ENCODE data around the gene SYT15.
"Not testable (repeated sequence)": the region's sequence is repeated elsewhere in the genome, so short reads cannot be mapped to it uniquely, and the experiment has no call there.

The SYT15 gene

GRCh38 chr10:46617134-46617533 is 38.2 kb downstream of the SYT15 start:
- H3K4me1 Mint-ChIP-seq (ENCODE audit: low read depth): peaks cover 18% of the 10 kb centered on the region
- intact Hi-C loops (cut with micrococcal nuclease); H3K27me3 Mint-ChIP-seq; H3K36me3 Mint-ChIP-seq (ENCODE audit: low read depth); H3K4me3 Mint-ChIP-seq: not testable (repeated sequence)
- H3K9me3 Mint-ChIP-seq: peaks cover 15% of the 10 kb centered on the region
- peak overlapping the region; percentile 77 for H3K27ac Mint-ChIP-seq

- H3K36me3 Mint-ChIP-seq (ENCODE audit: low read depth); H3K4me3 Mint-ChIP-seq; H3K27me3 Mint-ChIP-seq; intact Hi-C loops (cut with micrococcal nuclease): not testable (repeated sequence)
- Mint-ChIP-seq H3K4me1 (ENCODE audit: low read depth) (peaks cover 18% of the 10 kb centered on the region), H3K27ac (peak overlapping the region; percentile 78), H3K9me3 (peaks cover 15% of the 10 kb centered on the region)
Measured at GRCh38 chr10:46617913-46618312, 39.0 kb downstream of the SYT15 start.

DNA sequence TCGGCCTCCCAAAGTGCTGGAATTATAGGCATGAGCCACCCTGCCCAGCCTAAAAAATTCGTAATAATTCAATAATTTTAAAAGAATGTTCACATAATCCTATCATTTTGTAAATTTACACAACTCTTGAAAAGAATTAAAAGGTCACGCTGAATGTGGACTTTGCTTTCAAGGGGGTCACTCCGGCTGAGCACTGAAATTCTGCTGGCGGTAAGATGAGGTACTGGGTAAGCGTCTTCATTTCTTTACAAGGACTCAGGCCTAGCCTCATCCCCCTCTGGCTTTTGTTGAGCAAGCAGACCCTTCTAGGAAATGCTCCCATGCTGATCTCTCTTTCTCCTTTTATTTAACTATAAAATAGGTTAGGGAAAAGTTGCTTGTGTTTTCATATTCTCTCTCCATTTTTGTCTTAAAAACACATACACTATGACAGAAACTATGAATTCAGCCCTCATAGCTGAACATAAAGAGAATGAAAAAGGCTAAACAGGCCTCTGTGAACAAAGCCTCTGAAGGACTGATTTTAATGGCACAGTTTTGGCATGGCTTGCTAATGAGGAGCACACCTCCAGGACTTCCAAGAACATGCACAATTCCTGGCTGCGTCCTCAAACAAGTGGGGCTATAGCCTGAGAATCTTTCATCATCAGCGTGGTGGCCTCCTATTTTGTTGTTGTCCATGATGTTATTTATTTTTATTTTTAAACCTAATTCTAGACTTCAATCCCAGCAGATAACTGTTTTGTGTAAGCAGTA is 45.1 kb downstream of the SYT15 start:
- intact Hi-C loops (cut with micrococcal nuclease); H3K4me3 Mint-ChIP-seq: not testable (repeated sequence)

GRCh38 chr10:46629805-46630204 is 50.9 kb downstream of the SYT15 start:
- H3K4me1 Mint-ChIP-seq (ENCODE audit: low read depth); H3K4me3 Mint-ChIP-seq; intact Hi-C loops (cut with micrococcal nuclease); H3K27me3 Mint-ChIP-seq; H3K27ac Mint-ChIP-seq; H3K36me3 Mint-ChIP-seq (ENCODE audit: low read depth); H3K9me3 Mint-ChIP-seq: not testable (repeated sequence)

More for the DNA sequence above, 45.1 kb downstream of the SYT15 start:
- not testable (repeated sequence) for H3K36me3 Mint-ChIP-seq (ENCODE audit: low read depth); H3K27me3 Mint-ChIP-seq; H3K4me1 Mint-ChIP-seq (ENCODE audit: low read depth); H3K27ac Mint-ChIP-seq; H3K9me3 Mint-ChIP-seq

DNA sequence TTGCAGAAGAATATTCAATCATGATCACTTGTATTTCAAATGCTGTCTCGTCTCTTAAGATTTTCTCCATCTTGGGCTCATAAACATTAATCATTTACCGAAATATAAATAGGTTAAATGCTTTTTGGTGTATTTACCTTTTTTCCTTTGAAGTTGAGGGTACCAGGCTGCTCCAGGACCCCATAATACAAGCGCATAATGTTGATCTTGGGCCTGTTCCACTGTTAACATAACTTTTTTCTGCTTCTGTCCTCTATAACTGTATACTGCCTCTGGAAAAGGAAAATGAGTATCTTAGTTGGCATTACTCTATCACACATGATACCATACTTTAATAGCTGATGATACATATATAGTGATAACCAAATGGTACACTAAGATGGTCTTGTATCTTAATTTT is 51.9 kb downstream of the SYT15 start:
- intact Hi-C loops (cut with micrococcal nuclease); H3K36me3 Mint-ChIP-seq (ENCODE audit: low read depth); H3K4me3 Mint-ChIP-seq; H3K27me3 Mint-ChIP-seq; H3K27ac Mint-ChIP-seq; H3K4me1 Mint-ChIP-seq (ENCODE audit: low read depth); H3K9me3 Mint-ChIP-seq: not testable (repeated sequence)

DNA sequence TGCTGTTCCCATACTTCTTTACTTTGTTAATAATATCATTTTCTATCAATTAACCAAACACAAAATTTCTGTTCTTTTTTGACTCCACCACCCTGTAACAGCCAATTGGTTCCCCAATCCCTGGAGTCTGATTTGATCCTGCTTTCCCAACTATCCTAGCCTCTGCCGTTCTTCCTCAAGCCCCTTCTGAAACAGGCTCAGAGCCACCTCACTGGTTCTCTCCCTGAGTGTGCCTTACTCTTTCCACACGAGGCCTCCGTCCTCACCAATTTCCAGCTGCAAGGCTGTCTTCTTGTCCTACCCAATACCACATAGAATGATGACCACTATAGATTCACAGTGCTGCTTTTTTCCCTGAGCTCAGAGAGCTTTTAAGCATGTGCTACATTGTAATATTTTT is 52.8 kb downstream of the SYT15 start:
- H3K36me3 Mint-ChIP-seq (ENCODE audit: low read depth); intact Hi-C loops (cut with micrococcal nuclease); H3K9me3 Mint-ChIP-seq; H3K4me1 Mint-ChIP-seq (ENCODE audit: low read depth); H3K4me3 Mint-ChIP-seq; H3K27ac Mint-ChIP-seq; H3K27me3 Mint-ChIP-seq: not testable (repeated sequence)

GRCh38 chr10:46634698-46635097 is 55.8 kb downstream of the SYT15 start:
- H3K9me3 Mint-ChIP-seq; H3K4me1 Mint-ChIP-seq (ENCODE audit: low read depth); H3K27me3 Mint-ChIP-seq; H3K36me3 Mint-ChIP-seq (ENCODE audit: low read depth); H3K27ac Mint-ChIP-seq; intact Hi-C loops (cut with micrococcal nuclease): not testable (repeated sequence)
- peak overlapping the region; percentile 62 for H3K4me3 Mint-ChIP-seq

DNA sequence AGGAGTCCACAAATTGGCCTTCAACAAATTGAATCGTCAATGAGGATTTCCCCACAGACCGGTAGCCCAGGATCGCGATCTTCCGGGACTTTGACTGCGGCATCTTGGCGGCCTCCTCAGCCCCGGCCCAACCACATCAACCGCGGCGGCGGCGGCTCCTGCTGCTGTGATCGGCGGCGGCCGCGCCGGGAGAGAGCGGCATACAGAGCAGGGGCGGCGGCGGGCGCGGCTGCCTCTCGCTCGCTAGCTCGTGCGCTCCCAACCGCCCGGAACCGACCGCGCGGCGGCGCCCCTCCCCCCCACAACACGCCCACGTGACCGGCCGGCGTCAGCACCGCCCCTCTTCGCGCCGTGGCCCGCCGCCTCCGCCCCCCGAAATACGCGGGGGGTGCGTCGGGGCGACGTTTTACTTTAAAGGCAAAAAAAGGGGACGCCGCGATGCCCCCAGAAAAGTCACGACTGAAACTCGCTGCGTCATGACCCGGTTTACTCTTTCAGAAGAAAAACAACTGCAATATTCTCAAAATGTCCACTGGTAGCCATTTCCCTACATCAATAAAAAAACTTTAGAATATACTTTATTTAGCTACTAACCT is 56.5 kb downstream of the SYT15 start:
- H3K27ac Mint-ChIP-seq; intact Hi-C loops (cut with micrococcal nuclease); H3K27me3 Mint-ChIP-seq; H3K9me3 Mint-ChIP-seq; H3K36me3 Mint-ChIP-seq (ENCODE audit: low read depth); H3K4me1 Mint-ChIP-seq (ENCODE audit: low read depth): not testable (repeated sequence)
- peak overlapping the region; percentile 42 for H3K4me3 Mint-ChIP-seq

DNA sequence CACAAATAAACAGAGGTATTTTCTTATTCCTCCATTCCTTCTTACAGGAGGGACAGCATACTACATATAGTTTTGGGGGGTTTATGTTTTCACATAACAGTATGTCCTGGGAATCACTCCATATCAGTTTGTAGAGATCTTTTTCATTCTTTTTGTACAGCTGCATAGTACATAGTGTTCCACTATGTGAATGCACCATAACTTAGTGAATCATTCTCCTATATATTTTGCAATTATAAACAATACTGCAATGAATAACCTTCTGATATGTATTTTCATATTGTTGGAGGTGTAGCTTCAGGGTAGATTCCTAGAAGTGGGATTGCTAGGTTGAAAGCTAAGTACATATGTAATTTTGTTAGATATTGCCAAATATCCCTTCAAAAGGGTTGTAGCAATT is 61.1 kb downstream of the SYT15 start:
- H3K27ac Mint-ChIP-seq; intact Hi-C loops (cut with micrococcal nuclease); H3K9me3 Mint-ChIP-seq; H3K36me3 Mint-ChIP-seq (ENCODE audit: low read depth); H3K4me3 Mint-ChIP-seq; H3K27me3 Mint-ChIP-seq; H3K4me1 Mint-ChIP-seq (ENCODE audit: low read depth): not testable (repeated sequence)
